Kidney epithelial cell (primary cell): ENCODE data around the gene DLG5. TPM values are rescaled to one million over a fixed set of nuclear protein-coding genes. Genes with fewer than 3 reads are reported as not detected.

ENCODE experiments used
- DNase-seq: peaks from one replicate; pipeline ENCODE4 v3.0.0-alpha.2; 2010; ENCODE audit warnings: low read depth
- H3K27me3 ChIP-seq: 2 replicates; pipeline ENCODE4 v1.6.0; 2011; ENCODE audit warnings: low read length; ENCODE audit not compliant: control insufficient read depth, insufficient read depth
- H3K36me3 ChIP-seq: 2 replicates; pipeline ENCODE4 v1.5.1; 2011; ENCODE audit warnings: low read length; ENCODE audit not compliant: control insufficient read depth, insufficient read depth
- H3K4me3 ChIP-seq: 2 replicates; pipeline ENCODE4 v1.5.1; 2011; ENCODE audit warnings: low read depth, mild to moderate bottlenecking, control low read depth, low read length
- CTCF ChIP-seq: IDR thresholded peaks from 2 replicates; pipeline ENCODE4 v1.5.1; 2011; ENCODE audit warnings: mild to moderate bottlenecking, moderate library complexity, low read length, control low read depth, inconsistent platforms; ENCODE audit not compliant: insufficient read depth, poor library complexity, severe bottlenecking
- total RNA-seq: library from RNA; depleted of rRNA; stranded (reverse); fragments of >200 nt; gene quantifications from 2 replicates; pipeline ENCODE4 v1.2.3, GENCODE V29; 2015

Gene DLG5
- total RNA-seq, 1 donor from 2014 or later = 35.9 TPM

- no peak overlapping the region for H3K4me3 ChIP-seq
- peak; percentile 84 for DNase-seq
- no peaks in the 10 kb centered on the region for H3K27me3 ChIP-seq
- no peaks in the 10 kb centered on the region for H3K36me3 ChIP-seq
- no peak for TF ChIP-seq CTCF
These were observed 16.8 kb upstream of the DLG5 start for GRCh38 chr10:77943121-77943901.

GRCh38 chr10:77941790-77942189 lies 15.2 kb upstream of the DLG5 start:
- DNase-seq = no peak
- H3K36me3 ChIP-seq = no peaks in the 10 kb centered on the region
- TF ChIP-seq CTCF = no peak
- H3K27me3 ChIP-seq = no peaks in the 10 kb centered on the region
- H3K4me3 ChIP-seq = no peak overlapping the region

GRCh38 chr10:77940627-77941026 lies 14.1 kb upstream of the DLG5 start:
- no peak for TF ChIP-seq CTCF
- H3K36me3 ChIP-seq = no peaks in the 10 kb centered on the region
- no peak for DNase-seq
- H3K4me3 ChIP-seq = no peak overlapping the region
- H3K27me3 ChIP-seq = no peaks in the 10 kb centered on the region

- DNase-seq = no peak
- no peak for TF ChIP-seq CTCF
- Histone ChIP-seq H3K36me3 (no peaks in the 10 kb centered on the region), H3K4me3 (no peak overlapping the region), H3K27me3 (no peaks in the 10 kb centered on the region)
These were observed 13.7 kb upstream of the DLG5 start for GRCh38 chr10:77940225-77940624.

- Histone ChIP-seq H3K27me3 (no peaks in the 10 kb centered on the region), H3K4me3 (no peak overlapping the region), H3K36me3 (no peaks in the 10 kb centered on the region)
- DNase-seq = no peak
- no peak for TF ChIP-seq CTCF
These were observed 13.0 kb upstream of the DLG5 start for GRCh38 chr10:77939561-77940001.
